Fibroblast of the conjunctiva (primary cell): Measurements from ENCODE around the gene EIF4E3.
A peak's percentile ranks its signal among the peaks of the same experiment; 100 is the strongest.

ENCODE experiments used
- DNase-seq: peaks from one replicate; pipeline ENCODE4 v3.0.0-alpha.2; 2010; ENCODE audit warnings: low read depth

EIF4E3 gene

GRCh38 chr3:71689291-71689690, 35.9 kb downstream of the EIF4E3 start:
- no peak for DNase-seq

GRCh38 chr3:71688121-71688520, 37.1 kb downstream of the EIF4E3 start:
- DNase-seq, result no peak

GRCh38 chr3:71685686-71686085, 39.5 kb downstream of the EIF4E3 start:
- no peak for DNase-seq

- DNase-seq, result peak; percentile 74
Measured at GRCh38 chr3:71684757-71685386, 40.3 kb downstream of the EIF4E3 start.

GRCh38 chr3:71684046-71684756, 41.0 kb downstream of the EIF4E3 start:
- no peak for DNase-seq

- peak; percentile 53 for DNase-seq
Measured at GRCh38 chr3:71681224-71681668, 44.0 kb downstream of the EIF4E3 start.

- peak; percentile 6 for DNase-seq
Measured at GRCh38 chr3:71680603-71681002, 44.6 kb downstream of the EIF4E3 start.

- no peak for DNase-seq
Measured at GRCh38 chr3:71676931-71677330, 48.3 kb downstream of the EIF4E3 start.

- DNase-seq, result no peak
Measured at GRCh38 chr3:71673486-71673885, 51.7 kb downstream of the EIF4E3 start.

GRCh38 chr3:71672807-71673206, 52.4 kb downstream of the EIF4E3 start:
- no peak for DNase-seq

- DNase-seq, result no peak
Measured at GRCh38 chr3:71672340-71672739, 52.9 kb downstream of the EIF4E3 start.

- DNase-seq, result no peak
Measured at GRCh38 chr3:71671216-71671845, 53.9 kb downstream of the EIF4E3 start.

GRCh38 chr3:71662568-71662967, 62.6 kb downstream of the EIF4E3 start:
- DNase-seq, result no peak

GRCh38 chr3:71662056-71662455, 63.1 kb downstream of the EIF4E3 start:
- DNase-seq, result no peak

- DNase-seq, result peak; percentile 42
Measured at GRCh38 chr3:71659864-71660591, 65.2 kb downstream of the EIF4E3 start.

GRCh38 chr3:71657831-71658530, 67.2 kb downstream of the EIF4E3 start:
- peak; percentile 71 for DNase-seq

GRCh38 chr3:71655061-71655460, 70.1 kb downstream of the EIF4E3 start:
- DNase-seq, result no peak

- DNase-seq, result no peak
Measured at GRCh38 chr3:71653414-71653807, 71.8 kb downstream of the EIF4E3 start.

GRCh38 chr3:71652781-71653413, 72.3 kb downstream of the EIF4E3 start:
- DNase-seq, result peak; percentile 67

- no peak for DNase-seq
Measured at GRCh38 chr3:71651625-71652024, 73.6 kb downstream of the EIF4E3 start.

GRCh38 chr3:71650372-71650771, 74.8 kb downstream of the EIF4E3 start:
- DNase-seq, result no peak
